HS-5 (cell line): ENCODE data around the gene GPRIN3.

ENCODE experiments used
- DNase-seq: peaks from one replicate; pipeline ENCODE4 v3.0.0-alpha.2; 2012; ENCODE audit warnings: low read depth

The GPRIN3 gene

DNA sequence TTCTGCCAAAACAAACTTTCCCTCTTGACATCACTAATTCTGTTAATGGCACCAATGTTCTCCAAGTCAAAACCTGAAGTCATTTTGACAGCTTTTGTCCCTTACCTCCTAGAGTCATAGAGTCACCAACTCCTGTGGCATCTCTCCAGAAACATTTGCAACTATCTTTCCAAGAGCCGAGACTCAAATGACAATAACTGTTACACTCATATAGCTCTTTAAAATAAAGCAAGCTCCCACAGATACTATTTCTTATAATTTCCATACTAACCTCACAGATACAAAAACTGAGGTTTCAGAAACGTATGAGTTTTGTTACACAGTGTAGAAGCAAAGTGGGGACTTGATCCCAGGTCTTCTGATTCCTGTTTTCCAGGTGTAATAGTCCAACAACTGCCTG, 18.3 kb downstream of the GPRIN3 start:
- DNase-seq, result no peak

DNA sequence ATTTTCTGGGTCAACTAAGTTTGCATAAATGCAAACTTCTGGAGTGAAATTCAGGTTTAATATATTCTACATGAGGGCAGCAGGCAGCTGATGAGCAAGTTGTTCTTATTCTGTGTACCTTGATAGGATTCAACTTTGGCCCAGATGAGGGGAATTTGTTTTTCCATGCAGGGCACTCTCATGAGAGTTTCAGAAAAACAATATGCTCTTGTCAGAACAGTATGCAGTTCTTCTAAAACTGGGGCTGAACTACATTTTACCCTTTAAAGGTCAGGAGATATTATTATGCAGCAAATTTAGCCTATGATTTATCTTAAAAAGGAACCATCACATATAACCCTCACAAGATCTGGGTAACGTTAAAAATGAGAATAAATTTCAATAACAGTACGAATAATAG, 19.2 kb downstream of the GPRIN3 start:
- no peak for DNase-seq

DNA sequence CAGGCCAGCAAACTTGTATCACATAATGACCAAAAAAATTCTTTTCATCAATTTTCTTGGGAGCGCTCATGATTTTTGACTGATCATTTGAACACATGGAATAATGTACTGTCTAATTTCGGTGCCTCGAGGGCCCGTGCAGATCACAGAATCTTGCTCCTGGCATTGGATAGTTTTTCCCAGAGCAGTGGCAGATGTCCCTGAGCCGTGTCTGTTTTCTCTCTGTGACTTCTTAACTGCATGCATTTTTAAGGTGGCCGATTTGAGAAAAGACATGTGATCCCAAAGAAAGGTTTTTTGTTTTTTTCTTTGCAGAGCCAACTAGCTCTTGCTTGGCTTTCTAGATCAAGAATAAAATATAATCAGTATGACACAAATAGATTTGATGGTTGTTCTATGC, 19.7 kb downstream of the GPRIN3 start:
- DNase-seq, result no peak

DNA sequence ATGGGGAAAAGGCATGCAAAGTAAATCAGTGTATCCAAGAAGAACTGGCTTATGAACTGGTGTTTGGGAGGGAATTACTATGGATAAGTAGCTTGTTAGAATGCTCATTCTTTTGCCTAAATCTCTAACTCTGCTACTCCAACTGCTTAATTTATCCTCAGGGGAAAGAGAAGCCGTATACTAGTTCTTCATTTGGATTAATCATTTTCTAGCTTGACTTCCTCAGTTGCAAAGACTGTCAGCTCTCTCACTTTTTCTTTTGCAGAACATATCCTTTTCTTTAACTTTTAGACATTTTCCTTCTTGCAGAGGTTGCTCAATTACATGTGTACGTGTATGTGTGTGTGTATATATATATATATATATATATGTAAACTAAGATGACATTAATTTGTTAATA, 21.9 kb downstream of the GPRIN3 start:
- no peak for DNase-seq

DNA sequence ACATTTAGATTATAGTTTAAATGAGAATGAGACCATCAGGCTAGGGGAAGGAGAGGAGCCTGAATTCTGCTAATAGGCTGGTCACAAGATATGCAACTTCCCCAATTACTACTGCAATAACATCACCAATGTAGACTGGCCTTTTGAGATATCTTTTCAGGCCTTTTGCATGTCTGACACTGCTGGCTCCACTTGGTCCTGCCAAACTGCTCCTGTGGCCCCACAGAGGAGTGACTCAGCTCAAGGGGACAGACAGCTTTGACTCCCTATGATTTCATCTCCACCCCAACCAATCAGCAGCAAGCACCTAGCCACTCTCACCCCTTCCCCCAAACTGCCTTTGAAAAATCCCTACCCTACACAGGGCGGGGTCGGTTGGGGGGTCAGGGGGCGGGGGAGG, 22.8 kb downstream of the GPRIN3 start:
- no peak for DNase-seq

DNA sequence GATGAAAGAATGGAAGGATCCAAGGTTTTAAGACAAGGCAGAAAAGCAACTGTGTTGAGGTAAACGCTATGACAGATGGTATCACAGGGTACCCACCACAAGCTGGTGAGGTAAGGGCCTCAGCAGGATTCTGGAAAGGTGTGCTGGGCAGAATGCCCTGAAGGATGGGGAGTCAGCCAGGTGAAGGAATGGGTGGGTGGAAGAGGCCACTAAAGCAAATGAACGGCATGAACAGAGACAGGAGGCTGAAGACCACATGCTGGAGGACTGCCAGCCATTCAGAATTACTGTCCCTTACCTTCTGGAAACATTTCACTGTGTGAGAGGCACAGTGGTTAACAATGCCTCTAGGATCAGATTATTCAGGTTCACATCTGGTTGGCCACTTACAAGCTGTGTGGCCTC, 23.6 kb downstream of the GPRIN3 start:
- no peak for DNase-seq

DNA sequence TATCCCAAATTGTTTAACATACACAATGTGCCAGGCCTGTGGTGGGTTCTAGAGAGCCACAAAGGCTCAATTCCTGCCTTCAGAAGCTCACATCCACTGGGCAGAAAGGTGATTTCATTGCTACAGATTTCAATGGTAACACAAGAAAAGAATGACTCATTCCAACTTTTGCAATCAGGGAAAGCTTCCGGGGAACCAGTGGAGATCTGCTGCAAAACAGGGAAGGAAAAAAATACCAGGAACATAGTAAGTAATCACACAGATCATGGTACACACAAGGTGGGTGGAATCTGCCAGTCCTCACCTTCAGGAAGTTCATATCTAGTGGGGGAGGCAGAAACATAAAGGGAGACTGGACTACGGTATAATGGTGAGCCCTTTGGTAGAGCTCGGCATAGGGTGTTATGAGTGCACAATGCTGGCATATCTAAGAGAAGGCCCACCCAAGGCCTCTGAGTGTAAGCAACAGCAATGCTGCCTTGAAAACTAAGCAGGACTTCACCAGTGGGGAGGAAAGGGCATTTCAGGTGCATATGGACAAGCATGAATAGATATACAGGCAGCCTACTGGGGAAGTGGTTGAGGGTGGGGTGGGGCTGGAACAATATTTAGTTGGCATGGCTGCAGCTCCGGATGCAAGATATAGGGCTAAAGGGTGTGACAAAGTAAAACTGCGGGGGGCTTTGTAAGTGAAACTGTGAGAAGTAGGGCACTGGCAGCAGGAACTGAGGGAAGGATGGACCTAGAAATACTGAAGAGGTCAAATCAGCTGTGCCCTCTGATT, 24.2 kb downstream of the GPRIN3 start:
- peak; percentile 2 for DNase-seq

DNA sequence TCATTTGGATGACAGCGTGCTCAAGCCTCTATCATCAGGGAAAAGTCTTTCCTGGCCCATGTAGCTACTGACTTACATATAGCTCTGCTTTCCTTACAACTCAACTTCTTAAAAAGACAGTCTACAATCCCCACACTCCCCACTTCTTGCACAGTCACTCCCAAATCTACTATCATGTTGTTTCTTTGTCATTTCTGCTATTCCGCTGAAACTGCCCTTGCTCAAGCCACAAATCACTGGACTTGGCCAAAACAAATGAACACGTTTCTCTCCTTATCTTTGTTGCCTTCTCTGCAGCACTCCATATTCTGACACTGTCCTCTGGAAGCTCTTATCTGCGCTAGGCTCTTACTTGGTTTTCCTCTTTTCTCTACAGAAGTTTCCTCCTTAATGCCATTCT, 28.2 kb downstream of the GPRIN3 start:
- DNase-seq, result no peak

DNA sequence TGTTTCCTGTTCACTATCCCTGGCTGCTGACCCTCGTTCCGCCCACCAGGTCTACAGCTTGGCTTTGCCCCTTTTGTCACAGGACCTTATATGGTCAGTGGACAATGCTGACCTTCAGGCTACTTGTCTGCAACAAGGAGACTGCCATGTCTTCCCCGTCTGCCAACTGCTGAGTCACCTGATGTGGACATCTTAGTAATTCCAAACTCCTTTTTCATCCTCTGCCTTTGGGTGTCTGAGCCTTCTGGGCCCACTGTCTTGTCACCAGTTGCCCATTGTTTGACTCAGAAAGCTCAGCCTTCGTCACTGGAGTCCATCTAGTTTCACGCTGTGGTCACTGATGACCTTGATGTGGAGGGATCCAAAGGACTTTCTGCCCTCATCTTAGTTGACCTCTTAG, 30.2 kb downstream of the GPRIN3 start:
- DNase-seq, result no peak

DNA sequence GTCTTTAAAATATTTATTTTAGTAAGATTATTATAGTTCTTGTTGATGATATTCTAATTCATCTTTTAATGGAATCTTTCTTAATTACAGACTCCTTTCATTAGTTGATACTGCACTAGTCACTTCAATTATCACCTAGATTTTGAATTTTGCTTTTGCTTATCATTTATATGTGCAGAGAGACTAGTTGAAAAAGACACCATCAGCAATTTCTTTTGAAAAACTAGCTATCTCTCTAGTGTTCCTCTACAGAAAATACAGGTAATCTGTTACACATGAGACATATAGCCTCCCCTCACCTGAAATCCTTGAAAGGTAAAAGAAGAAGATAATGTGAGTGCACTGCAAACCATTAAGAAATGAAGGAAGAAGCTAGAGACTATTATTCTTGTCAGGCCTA, 31.3 kb downstream of the GPRIN3 start:
- DNase-seq, result no peak

DNA sequence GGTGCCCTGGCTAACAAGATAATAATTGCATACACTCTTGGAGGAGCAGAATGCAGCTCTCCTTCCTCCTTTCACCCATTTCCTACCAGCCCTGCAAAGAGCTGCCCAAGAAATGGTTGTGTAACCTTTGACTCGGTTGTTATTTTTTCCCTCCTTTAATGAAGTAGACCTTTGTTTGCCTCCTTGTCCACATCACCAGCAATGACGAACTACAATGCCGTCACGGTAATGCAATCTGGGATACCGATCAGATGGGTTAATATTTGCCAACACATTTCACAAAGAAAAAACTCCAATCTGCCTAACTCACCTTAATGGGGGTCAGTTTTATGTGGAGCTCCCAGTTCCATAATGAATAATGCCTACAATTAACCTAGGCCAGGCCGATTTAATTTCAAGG, 32.0 kb downstream of the GPRIN3 start:
- DNase-seq, result no peak

DNA sequence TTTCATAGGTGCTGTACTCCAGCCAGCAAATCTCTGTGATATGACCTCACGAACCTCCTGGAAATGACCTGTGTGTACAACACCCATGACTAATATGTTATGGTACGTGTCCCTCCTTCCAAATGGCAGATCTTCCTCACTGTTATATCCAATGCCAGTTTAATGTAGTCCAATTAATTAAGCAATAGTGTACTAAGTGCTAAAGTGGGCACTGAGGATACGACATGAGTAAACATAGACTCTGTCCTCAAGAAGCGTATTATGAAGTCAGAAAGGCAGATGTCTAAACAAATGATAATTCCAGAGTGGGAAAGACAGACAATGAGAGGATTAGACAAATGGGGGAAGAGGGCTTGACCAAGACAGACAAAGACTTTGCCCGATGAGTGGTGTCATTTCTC, 33.9 kb downstream of the GPRIN3 start:
- DNase-seq, result no peak

DNA sequence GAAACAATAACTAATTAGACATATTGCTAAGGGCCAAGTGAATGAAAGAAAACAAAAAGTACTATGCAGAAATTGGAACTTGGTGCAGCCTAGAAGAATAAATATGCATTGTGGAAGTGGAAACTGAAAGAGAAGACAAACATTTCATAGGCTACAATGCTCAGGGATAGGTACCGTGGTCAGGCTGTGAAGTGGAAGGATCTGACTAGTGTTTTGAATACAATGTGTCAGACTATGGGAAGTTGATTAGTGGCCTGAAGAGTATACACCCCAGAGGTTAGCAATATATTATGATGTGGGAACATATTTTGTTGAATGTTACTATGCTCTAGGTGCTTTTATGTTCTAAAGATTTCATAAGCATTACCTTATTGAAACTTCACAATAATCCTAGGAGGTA, 36.8 kb downstream of the GPRIN3 start:
- DNase-seq, result no peak

DNA sequence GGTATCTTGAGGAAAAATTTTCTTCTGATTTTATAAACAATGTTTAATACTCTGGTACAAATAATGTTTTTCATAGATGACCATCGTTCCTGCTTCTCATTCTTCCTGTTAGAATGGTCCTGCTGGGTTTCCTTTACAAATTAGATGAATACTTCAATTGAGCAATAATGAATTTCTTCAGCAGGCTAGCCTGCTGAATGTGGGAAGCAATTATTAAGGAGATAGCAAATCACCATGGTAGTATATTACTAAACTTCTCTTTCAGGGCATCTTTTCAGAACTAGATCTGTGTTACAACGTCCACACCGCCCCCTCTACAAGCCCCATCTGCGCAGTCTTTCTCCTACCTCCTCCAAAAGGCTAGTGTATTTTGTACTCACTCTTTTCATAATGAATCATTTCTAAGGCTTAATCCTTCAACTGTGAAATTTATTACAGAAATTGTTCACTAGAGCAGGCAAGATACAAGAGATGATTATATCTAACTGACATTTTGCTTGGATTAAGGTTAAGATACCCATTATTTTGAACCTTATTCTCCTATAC, 38.4 kb downstream of the GPRIN3 start:
- DNase-seq, result no peak

DNA sequence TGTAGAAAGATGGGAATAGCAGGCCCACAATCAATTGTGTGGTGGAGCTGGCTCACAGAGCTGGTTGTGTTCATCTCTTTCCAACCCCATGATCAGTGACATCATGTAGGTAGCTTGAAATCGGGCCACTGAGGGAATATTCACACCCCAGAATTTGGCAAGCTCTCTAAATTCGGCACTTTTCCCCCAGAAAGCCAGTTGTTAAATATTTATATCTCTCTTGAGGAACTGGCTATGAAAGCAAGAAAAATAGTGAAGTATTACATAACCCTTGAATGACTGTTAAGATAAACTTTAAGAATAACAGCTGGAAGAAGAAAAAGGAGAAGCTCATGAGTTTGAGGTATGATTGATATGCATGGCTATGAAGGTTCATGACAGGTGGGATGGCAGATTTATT, 38.9 kb downstream of the GPRIN3 start:
- no peak for DNase-seq

DNA sequence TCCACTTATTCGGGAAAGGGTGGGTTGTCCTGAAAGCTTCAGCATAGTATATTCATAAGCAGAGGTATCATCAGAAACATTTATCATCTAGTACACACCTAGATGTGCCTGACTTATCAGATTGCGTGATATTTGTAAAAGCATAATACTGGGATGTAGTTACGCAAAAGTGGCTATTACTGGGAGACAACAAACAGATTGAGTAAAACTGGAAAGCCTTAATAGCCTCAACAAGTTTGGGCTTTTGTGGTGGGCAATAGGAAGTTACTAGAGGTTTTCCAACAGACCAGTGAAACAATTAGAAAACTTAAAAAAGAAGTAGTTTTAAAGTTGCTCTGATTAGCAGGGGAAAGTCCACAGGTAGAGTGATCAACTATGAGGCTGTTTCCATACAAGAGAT, 39.8 kb downstream of the GPRIN3 start:
- no peak for DNase-seq

DNA sequence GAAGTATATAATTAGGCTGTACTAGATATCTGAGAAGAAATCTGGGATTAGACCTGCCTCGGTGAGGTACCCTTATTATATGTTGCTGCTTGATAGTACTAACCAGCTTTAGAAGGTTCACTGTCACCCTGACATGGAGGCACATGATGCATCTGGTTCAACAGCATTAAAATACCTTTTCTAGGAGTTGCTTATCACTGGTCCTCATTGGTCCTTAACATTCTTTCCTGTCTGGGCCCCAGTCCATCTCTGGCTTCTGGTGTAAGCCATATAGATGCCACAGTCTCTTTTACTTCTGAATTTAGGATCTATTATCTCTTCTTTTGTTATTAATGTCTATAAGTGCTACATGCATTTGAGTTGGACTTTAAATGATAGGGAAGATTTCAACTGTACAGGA, 40.2 kb downstream of the GPRIN3 start:
- no peak for DNase-seq

DNA sequence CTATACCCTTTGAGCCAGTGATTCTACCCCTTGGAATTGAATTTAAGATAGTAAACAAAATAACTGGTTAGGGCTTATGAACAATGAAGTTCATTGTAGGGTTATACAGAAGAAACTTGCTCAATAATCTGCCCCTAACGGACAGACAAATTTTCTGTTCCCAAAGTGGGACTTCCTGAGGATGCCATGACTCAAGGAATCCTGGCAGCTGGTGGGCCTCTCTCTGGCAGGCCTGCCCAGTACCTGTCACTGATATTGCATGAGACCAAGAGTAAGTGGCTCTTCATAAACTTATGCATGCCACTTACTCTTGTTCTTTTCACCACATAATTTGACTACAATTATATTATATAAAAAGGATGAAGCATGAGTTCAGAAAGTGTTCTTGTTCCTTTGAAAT, 41.5 kb downstream of the GPRIN3 start:
- no peak for DNase-seq

DNA sequence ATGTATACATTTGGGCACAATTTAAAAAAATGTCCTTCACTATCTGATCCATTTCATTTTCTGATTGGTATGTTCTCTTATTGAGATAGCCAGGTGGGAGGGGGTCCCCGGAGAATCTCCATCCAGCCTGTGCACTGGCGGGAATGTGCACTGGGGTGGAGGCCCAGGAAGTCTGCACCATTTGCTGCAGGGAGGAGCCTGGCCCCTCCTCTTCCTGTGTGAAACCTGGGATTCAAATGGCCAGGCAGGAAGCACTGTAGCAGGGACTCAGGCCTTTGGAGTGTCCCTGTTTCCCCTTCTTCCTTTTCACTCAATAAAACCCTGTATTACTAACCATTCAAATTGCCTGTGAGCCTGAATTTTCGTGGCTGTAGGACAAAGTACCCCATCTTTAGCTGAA, 44.3 kb downstream of the GPRIN3 start:
- DNase-seq, result no peak

DNA sequence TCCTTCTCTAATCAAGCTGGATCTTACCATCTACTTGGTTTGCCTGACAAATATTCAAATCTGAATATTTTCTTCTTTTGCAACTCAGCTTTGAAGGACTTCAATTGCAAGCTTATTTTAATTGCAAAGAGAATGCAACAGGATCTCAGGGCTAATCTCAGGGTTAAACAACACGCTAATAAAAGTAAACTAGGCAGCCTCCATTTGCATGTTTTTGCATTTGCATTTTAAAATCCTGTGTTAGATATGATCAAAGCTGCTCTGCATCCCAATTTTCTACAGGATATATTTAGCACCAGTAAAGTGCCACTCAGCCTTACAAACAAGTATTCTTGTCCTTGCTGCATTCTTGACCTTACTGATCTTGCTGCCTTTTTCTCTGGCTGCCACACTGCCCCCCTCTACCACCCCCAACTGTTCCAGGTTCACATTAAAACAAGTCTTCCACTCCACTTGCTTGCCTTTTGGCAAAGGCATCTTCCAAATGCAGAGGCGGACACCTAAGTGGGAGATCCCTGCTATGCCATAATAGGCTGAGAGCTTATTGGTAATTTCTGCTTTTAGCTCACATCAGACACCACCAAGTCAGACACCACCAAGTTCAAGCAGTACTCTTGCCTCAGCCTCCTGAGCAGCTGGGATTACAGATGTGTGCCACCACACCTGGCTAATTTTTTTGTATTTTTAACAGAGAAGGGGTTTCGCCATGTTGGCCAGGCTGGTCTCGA, 48.1 kb downstream of the GPRIN3 start:
- DNase-seq, result no peak

DNA sequence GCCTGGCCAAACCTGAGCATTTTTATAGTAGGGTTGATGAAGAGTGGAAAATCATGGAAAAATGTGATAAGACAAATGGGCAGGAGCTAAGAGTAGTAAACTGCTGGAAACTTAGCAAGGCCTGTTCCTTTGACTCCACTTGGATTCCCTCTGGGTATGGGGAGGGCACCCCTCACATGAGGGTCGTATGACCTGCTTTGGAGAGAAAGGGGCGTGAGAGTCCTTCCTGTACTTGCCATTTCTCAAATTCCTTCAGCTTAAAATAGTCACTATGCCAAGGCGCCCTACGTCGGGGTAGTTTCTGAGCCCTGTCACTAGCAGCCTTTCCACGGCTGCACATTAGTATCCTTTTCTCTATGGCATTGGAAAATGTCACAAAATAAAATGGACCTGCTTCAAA, 49.1 kb downstream of the GPRIN3 start:
- DNase-seq, result no peak

DNA sequence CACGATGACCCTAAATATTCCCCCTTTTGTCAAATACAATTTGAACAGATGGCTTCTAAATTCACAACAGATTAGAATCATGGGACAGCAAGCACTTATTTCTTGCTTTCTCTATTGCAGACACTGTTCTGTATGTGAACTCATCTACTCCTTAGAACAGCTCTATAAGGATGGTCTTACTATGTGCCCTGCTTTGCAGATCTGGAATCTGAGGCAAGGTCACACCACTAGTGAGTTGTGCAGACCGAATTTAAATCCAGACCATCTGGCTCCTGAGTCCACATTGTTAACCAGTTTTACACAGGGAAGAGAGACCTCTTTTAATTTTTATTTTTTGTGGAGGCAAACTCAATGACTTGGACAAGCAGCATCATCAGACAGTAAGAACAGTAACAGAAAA, 50.2 kb downstream of the GPRIN3 start:
- no peak for DNase-seq

DNA sequence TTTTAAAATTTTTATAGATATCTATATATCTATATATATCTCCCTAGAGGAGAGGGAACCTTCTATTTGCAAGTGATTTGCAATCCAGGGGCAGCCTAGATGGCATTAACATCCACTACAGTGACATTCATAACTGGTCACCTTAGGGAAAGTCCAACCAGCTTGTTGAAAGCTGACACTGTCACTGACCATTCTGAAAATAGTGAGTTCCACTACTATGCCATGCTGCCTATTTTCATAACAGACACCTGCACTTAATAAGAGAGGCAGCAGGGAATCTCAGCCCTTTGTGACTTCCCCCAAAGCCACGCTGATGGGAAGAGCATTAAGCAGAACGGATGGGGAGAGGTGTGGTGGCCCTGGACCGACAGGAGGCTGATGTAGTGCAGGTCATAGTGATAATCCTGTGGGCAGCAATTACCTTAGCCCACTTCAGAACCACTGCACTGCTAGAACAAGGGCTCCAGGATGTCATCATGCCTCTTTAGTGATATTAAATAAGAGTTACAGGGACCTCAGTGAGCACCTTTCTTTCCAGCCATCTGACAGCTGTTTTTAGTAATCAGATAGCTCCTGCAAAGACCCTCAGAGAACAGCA, 51.3 kb downstream of the GPRIN3 start:
- DNase-seq, result no peak
